22Rv1 (cell line): ENCODE results near the gene SCUBE2.

ENCODE experiments used
- CTCF ChIP-seq: fragments of 450-650 bp; IDR thresholded peaks from 2 replicates; pipeline ENCODE4 v1.5.1; 2017; ENCODE audit warnings: mild to moderate bottlenecking
- ZFX ChIP-seq: fragments of 450-650 bp; IDR thresholded peaks from 2 replicates; pipeline ENCODE4 v1.6.1; 2017; ENCODE audit warnings: antibody characterized with exemption, borderline replicate concordance

GRCh38 chr11:9073466-9074225, 17.8 kb downstream of the SCUBE2 start:
- TF ChIP-seq ZFX (no peak), CTCF (no peak)
